Sigmoid colon (tissue), 4 donors: ENCODE data around the gene EPHB1.

Experiments
- POLR2AphosphoS5 ChIP-seq, 4 donors: sonication (generic); formaldehyde crosslinking; IDR thresholded peaks; one replicate each; pipeline ENCODE4 v1.6.1; 2017; ENCODE audit warnings: antibody characterized with exemption in 4 of 4
- TF ChIP-seq, protein P1 (sequence below), 4 experiments: fragments of 450-650 bp in 3 of 4; fragments of 200-600 bp in 1 of 4; IDR thresholded peaks; one replicate each; pipeline ENCODE4 v1.5.1; 2016 to 2019; ENCODE audit warnings: antibody characterized with exemption in 4 of 4, mild to moderate bottlenecking in 3 of 4, moderate library complexity in 2 of 4

DNA sequence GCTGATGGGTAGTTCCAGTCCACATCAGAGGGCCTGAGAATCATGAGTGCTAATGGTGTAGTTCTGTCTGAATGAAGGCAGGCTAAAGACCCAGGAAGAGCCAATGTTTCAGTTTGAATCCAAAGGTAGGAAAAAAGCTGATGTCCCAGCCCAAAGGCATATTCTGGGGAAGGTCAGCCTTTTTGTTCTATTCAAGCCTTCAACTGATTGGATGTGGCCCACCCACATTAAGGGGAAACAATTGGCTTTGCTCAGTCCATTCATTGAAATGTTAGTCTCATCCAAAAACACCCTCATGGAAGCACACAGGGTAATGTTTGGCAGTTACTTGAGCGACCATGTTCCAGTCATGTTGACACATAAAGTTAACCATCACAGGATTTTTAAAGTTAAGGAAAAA lies 25.9 kb downstream of the EPHB1 start:
- TF ChIP-seq, protein P1, sequence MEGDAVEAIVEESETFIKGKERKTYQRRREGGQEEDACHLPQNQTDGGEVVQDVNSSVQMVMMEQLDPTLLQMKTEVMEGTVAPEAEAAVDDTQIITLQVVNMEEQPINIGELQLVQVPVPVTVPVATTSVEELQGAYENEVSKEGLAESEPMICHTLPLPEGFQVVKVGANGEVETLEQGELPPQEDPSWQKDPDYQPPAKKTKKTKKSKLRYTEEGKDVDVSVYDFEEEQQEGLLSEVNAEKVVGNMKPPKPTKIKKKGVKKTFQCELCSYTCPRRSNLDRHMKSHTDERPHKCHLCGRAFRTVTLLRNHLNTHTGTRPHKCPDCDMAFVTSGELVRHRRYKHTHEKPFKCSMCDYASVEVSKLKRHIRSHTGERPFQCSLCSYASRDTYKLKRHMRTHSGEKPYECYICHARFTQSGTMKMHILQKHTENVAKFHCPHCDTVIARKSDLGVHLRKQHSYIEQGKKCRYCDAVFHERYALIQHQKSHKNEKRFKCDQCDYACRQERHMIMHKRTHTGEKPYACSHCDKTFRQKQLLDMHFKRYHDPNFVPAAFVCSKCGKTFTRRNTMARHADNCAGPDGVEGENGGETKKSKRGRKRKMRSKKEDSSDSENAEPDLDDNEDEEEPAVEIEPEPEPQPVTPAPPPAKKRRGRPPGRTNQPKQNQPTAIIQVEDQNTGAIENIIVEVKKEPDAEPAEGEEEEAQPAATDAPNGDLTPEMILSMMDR (IDR thresholded peaks at IDR 0.05) = no peak
- TF ChIP-seq POLR2AphosphoS5 (IDR thresholded peaks at IDR 0.05) = no peak
